Measurements from ENCODE around the gene WFDC6.

WFDC6 gene

GRCh38 chr20:45510242-45510862 lies 28.9 kb downstream of the WFDC6 start:
- H3K9ac ChIP-seq (ENCODE audit: low read length): no peak overlapping the region
- no peaks in the 10 kb centered on the region for H3K27me3 ChIP-seq (ENCODE audit: control insufficient read depth, insufficient read depth, low read length)
- H3K9me3 ChIP-seq (ENCODE audit: control insufficient read depth, low read length): no peaks in the 10 kb centered on the region
- H3K36me3 ChIP-seq (ENCODE audit: control insufficient read depth, insufficient read depth, low read length): no peaks in the 10 kb centered on the region
- H3K4me1 ChIP-seq (ENCODE audit: control insufficient read depth, insufficient read depth, low read length): no peaks in the 10 kb centered on the region
- H3K4me3 ChIP-seq (ENCODE audit: low read length): no peak overlapping the region

- Histone ChIP-seq H3K9me3 (ENCODE audit: control insufficient read depth, low read length) (no peaks in the 10 kb centered on the region), H3K36me3 (ENCODE audit: control insufficient read depth, insufficient read depth, low read length) (no peaks in the 10 kb centered on the region)
Measured at GRCh38 chr20:45509091-45509490, 30.2 kb downstream of the WFDC6 start.

GRCh38 chr20:45508068-45508886 lies 31.0 kb downstream of the WFDC6 start:
- no peaks in the 10 kb centered on the region for H3K4me1 ChIP-seq (ENCODE audit: control insufficient read depth, insufficient read depth, low read length)
- H3K9me3 ChIP-seq (ENCODE audit: control insufficient read depth, low read length): no peaks in the 10 kb centered on the region
- H3K4me3 ChIP-seq (ENCODE audit: low read length): no peak overlapping the region
- no peaks in the 10 kb centered on the region for H3K36me3 ChIP-seq (ENCODE audit: control insufficient read depth, insufficient read depth, low read length)
- no peaks in the 10 kb centered on the region for H3K27me3 ChIP-seq (ENCODE audit: control insufficient read depth, insufficient read depth, low read length)
- H3K9ac ChIP-seq (ENCODE audit: low read length): no peak overlapping the region

More at GRCh38 chr20:45509091-45509490, 30.2 kb downstream of the WFDC6 start:
- no peaks in the 10 kb centered on the region for H3K4me1 ChIP-seq (ENCODE audit: control insufficient read depth, insufficient read depth, low read length)
- H3K4me3 ChIP-seq (ENCODE audit: low read length): no peak overlapping the region
- H3K9ac ChIP-seq (ENCODE audit: low read length): no peak overlapping the region
- H3K27me3 ChIP-seq (ENCODE audit: control insufficient read depth, insufficient read depth, low read length): no peaks in the 10 kb centered on the region

- H3K4me3 ChIP-seq (ENCODE audit: low read length): no peak overlapping the region
- no peaks in the 10 kb centered on the region for H3K9me3 ChIP-seq (ENCODE audit: control insufficient read depth, low read length)
- H3K27me3 ChIP-seq (ENCODE audit: control insufficient read depth, insufficient read depth, low read length): no peaks in the 10 kb centered on the region
- no peak overlapping the region for H3K9ac ChIP-seq (ENCODE audit: low read length)
- no peaks in the 10 kb centered on the region for H3K36me3 ChIP-seq (ENCODE audit: control insufficient read depth, insufficient read depth, low read length)
- H3K4me1 ChIP-seq (ENCODE audit: control insufficient read depth, insufficient read depth, low read length): no peaks in the 10 kb centered on the region
Measured at GRCh38 chr20:45507011-45507820, 32.1 kb downstream of the WFDC6 start.

GRCh38 chr20:45506398-45506797 lies 32.9 kb downstream of the WFDC6 start:
- no peaks in the 10 kb centered on the region for H3K4me1 ChIP-seq (ENCODE audit: control insufficient read depth, insufficient read depth, low read length)
- H3K27me3 ChIP-seq (ENCODE audit: control insufficient read depth, insufficient read depth, low read length): no peaks in the 10 kb centered on the region
- H3K36me3 ChIP-seq (ENCODE audit: control insufficient read depth, insufficient read depth, low read length): no peaks in the 10 kb centered on the region
- no peak overlapping the region for H3K9ac ChIP-seq (ENCODE audit: low read length)
- H3K9me3 ChIP-seq (ENCODE audit: control insufficient read depth, low read length): no peaks in the 10 kb centered on the region
- no peak overlapping the region for H3K4me3 ChIP-seq (ENCODE audit: low read length)

GRCh38 chr20:45503403-45503802 lies 35.9 kb downstream of the WFDC6 start:
- Histone ChIP-seq H3K36me3 (ENCODE audit: control insufficient read depth, insufficient read depth, low read length) (no peaks in the 10 kb centered on the region), H3K9me3 (ENCODE audit: control insufficient read depth, low read length) (no peaks in the 10 kb centered on the region), H3K9ac (ENCODE audit: low read length) (no peak overlapping the region), H3K27me3 (ENCODE audit: control insufficient read depth, insufficient read depth, low read length) (no peaks in the 10 kb centered on the region), H3K4me3 (ENCODE audit: low read length) (no peak overlapping the region), H3K4me1 (ENCODE audit: control insufficient read depth, insufficient read depth, low read length) (peaks cover 5% of the 10 kb centered on the region)

- H3K36me3 ChIP-seq (ENCODE audit: control insufficient read depth, insufficient read depth, low read length): no peaks in the 10 kb centered on the region
- no peaks in the 10 kb centered on the region for H3K9me3 ChIP-seq (ENCODE audit: control insufficient read depth, low read length)
- no peak overlapping the region for H3K9ac ChIP-seq (ENCODE audit: low read length)
- H3K4me3 ChIP-seq (ENCODE audit: low read length): no peak overlapping the region
- H3K27me3 ChIP-seq (ENCODE audit: control insufficient read depth, insufficient read depth, low read length): no peaks in the 10 kb centered on the region
- peaks cover 5% of the 10 kb centered on the region for H3K4me1 ChIP-seq (ENCODE audit: control insufficient read depth, insufficient read depth, low read length)
Measured at GRCh38 chr20:45502561-45502960, 36.7 kb downstream of the WFDC6 start.

- Histone ChIP-seq H3K4me1 (ENCODE audit: control insufficient read depth, insufficient read depth, low read length) (peaks cover 5% of the 10 kb centered on the region), H3K36me3 (ENCODE audit: control insufficient read depth, insufficient read depth, low read length) (no peaks in the 10 kb centered on the region), H3K9me3 (ENCODE audit: control insufficient read depth, low read length) (no peaks in the 10 kb centered on the region), H3K9ac (ENCODE audit: low read length) (no peak overlapping the region), H3K4me3 (ENCODE audit: low read length) (no peak overlapping the region), H3K27me3 (ENCODE audit: control insufficient read depth, insufficient read depth, low read length) (no peaks in the 10 kb centered on the region)
Measured at GRCh38 chr20:45501600-45501999, 37.7 kb downstream of the WFDC6 start.

- Histone ChIP-seq H3K27me3 (ENCODE audit: control insufficient read depth, insufficient read depth, low read length) (no peaks in the 10 kb centered on the region), H3K4me1 (ENCODE audit: control insufficient read depth, insufficient read depth, low read length) (peaks cover 5% of the 10 kb centered on the region), H3K36me3 (ENCODE audit: control insufficient read depth, insufficient read depth, low read length) (no peaks in the 10 kb centered on the region), H3K9ac (ENCODE audit: low read length) (no peak overlapping the region), H3K4me3 (ENCODE audit: low read length) (no peak overlapping the region), H3K9me3 (ENCODE audit: control insufficient read depth, low read length) (no peaks in the 10 kb centered on the region)
Measured at GRCh38 chr20:45500022-45500421, 39.3 kb downstream of the WFDC6 start.

- no peaks in the 10 kb centered on the region for H3K36me3 ChIP-seq (ENCODE audit: control insufficient read depth, insufficient read depth, low read length)
Measured at GRCh38 chr20:45497971-45498494, 41.2 kb downstream of the WFDC6 start.

GRCh38 chr20:45496166-45496565 lies 43.1 kb downstream of the WFDC6 start:
- H3K4me3 ChIP-seq (ENCODE audit: low read length): no peak overlapping the region
- peaks cover 5% of the 10 kb centered on the region for H3K4me1 ChIP-seq (ENCODE audit: control insufficient read depth, insufficient read depth, low read length)
- no peak overlapping the region for H3K9ac ChIP-seq (ENCODE audit: low read length)
- no peaks in the 10 kb centered on the region for H3K9me3 ChIP-seq (ENCODE audit: control insufficient read depth, low read length)
- H3K36me3 ChIP-seq (ENCODE audit: control insufficient read depth, insufficient read depth, low read length): no peaks in the 10 kb centered on the region
- no peaks in the 10 kb centered on the region for H3K27me3 ChIP-seq (ENCODE audit: control insufficient read depth, insufficient read depth, low read length)

More at GRCh38 chr20:45497971-45498494, 41.2 kb downstream of the WFDC6 start:
- Histone ChIP-seq H3K4me3 (ENCODE audit: low read length) (no peak overlapping the region), H3K4me1 (ENCODE audit: control insufficient read depth, insufficient read depth, low read length) (peaks cover 5% of the 10 kb centered on the region), H3K9ac (ENCODE audit: low read length) (no peak overlapping the region), H3K9me3 (ENCODE audit: control insufficient read depth, low read length) (no peaks in the 10 kb centered on the region), H3K27me3 (ENCODE audit: control insufficient read depth, insufficient read depth, low read length) (no peaks in the 10 kb centered on the region)

Measured in mucosa of stomach (tissue), 1 donor.